Esophagus muscularis mucosa (tissue), 4 donors: ENCODE data around the gene ZNF622. TPM values are rescaled to one million over a fixed set of nuclear protein-coding genes. Genes with fewer than 3 reads are reported as not detected.

Experiments
- DNase-seq: peaks from one replicate; pipeline ENCODE4 v3.0.0-alpha.2; 2017; ENCODE audit errors: extremely low spot score
- H3K27ac ChIP-seq, 4 donors: fragments of 200-600 bp; sonication (generic); replicated peaks in 1 of 4; 1 replicate in 3 of 4; 2 replicates in 1 of 4; pipeline ENCODE4 v1.5.1; 2016 to 2019; ENCODE audit warnings: mild to moderate bottlenecking in 1 of 4
- H3K27me3 ChIP-seq, 4 donors: fragments of 200-600 bp; sonication (generic); one replicate each; pipeline versions ENCODE4 v1.5.1 to v1.6.0; 2016 to 2019
- H3K36me3 ChIP-seq, 4 donors: fragments of 200-600 bp; sonication (generic); one replicate each; pipeline ENCODE4 v1.5.1; 2016 to 2019
- H3K4me1 ChIP-seq, 4 donors: fragments of 200-600 bp; sonication (generic); one replicate each; pipeline ENCODE4 v1.5.1; 2016 to 2019
- H3K4me3 ChIP-seq, 4 donors: fragments of 200-600 bp; sonication (generic); 1 replicate in 2 of 4; 2 replicates in 2 of 4; pipeline ENCODE4 v1.5.1; 2016 to 2019; ENCODE audit warnings: mild to moderate bottlenecking in 4 of 4, moderate library complexity in 1 of 4
- H3K9me3 ChIP-seq, 4 donors: fragments of 200-600 bp; sonication (generic); 1 replicate in 3 of 4; 2 replicates in 1 of 4; pipeline ENCODE4 v1.5.1; 2016 to 2019
- CTCF ChIP-seq, 3 experiments: fragments of 200-600 bp in 2 of 3; fragments of 450-650 bp in 1 of 3; sonication (generic) in 2 of 3; IDR thresholded peaks; one replicate each; pipeline ENCODE4 v1.5.1; 2017 to 2019; ENCODE audit warnings: antibody characterized with exemption in 3 of 3, mild to moderate bottlenecking in 2 of 3, moderate library complexity in 1 of 3
- EP300 ChIP-seq: sonication (generic); formaldehyde crosslinking; IDR thresholded peaks from one replicate; pipeline ENCODE4 v1.6.1; 2017; ENCODE audit warnings: antibody characterized with exemption
- POLR2A ChIP-seq: fragments of 450-650 bp; IDR thresholded peaks from one replicate; pipeline ENCODE4 v1.6.1; 2017; ENCODE audit warnings: antibody characterized with exemption, moderate library complexity, mild to moderate bottlenecking, low read depth
- POLR2AphosphoS5 ChIP-seq, 2 donors: sonication (generic); formaldehyde crosslinking; IDR thresholded peaks; one replicate each; pipeline ENCODE4 v1.6.1; 2017; ENCODE audit warnings: antibody characterized with exemption in 2 of 2
- WGBS: methylation state at CpG from one replicate; pipeline ENCODE4 v1.1.5; 2018; 5-methylcytosine and 5-hydroxymethylcytosine counted together
- intact Hi-C: fragments of 100-400 bp; cut with DNase I; formaldehyde crosslinking; loops from one replicate; pipeline ENCODE4 v1.15.1; 2023
- total RNA-seq, 4 donors: library from RNA; depleted of rRNA; stranded (reverse); fragments of >200 nt; gene quantifications; one replicate each; pipeline versions ENCODE4 v1.1.0 to v1.2.1, GENCODE V29; 2016

ZNF622 gene
- total RNA-seq, 4 donors from 2014 or later = 25.3 to 31.7 (median 28.4) TPM

- intact Hi-C loops = no loop called here
- no peaks in the 10 kb centered on the region for H3K36me3 ChIP-seq
- TF ChIP-seq POLR2A = no peak
- TF ChIP-seq EP300 = no peak
- no peak for TF ChIP-seq POLR2AphosphoS5 (IDR thresholded peaks at IDR 0.05)
- TF ChIP-seq CTCF (IDR thresholded peaks at IDR 0.05) = no peak
- no peak overlapping the region for H3K4me3 ChIP-seq
- 89% methylated on average over 17 of the region's 17 CpGs for WGBS
- no peak for DNase-seq
- no peak overlapping the region for H3K27ac ChIP-seq
- H3K9me3 ChIP-seq = no peaks in the 10 kb centered on the region
- no peaks in the 10 kb centered on the region for H3K27me3 ChIP-seq
- peaks cover 6 to 15% (median 14%) of the 10 kb centered on the region in 4 donors for H3K4me1 ChIP-seq
These were observed 39.7 kb upstream of the ZNF622 start for GRCh38 chr5:16505140-16505891.

GRCh38 chr5:16504571-16504970 is 39.0 kb upstream of the ZNF622 start:
- H3K9me3 ChIP-seq = no peaks in the 10 kb centered on the region
- H3K27me3 ChIP-seq = no peaks in the 10 kb centered on the region
- no peak overlapping the region for H3K27ac ChIP-seq
- no peaks in the 10 kb centered on the region for H3K36me3 ChIP-seq
- TF ChIP-seq CTCF (IDR thresholded peaks at IDR 0.05) (no peak), EP300 (no peak), POLR2AphosphoS5 (IDR thresholded peaks at IDR 0.05) (no peak), POLR2A (no peak)
- 93% methylated on average over 10 of the region's 10 CpGs for WGBS
- no peak overlapping the region for H3K4me3 ChIP-seq
- peaks cover 9 to 15% (median 14%) of the 10 kb centered on the region in 4 donors for H3K4me1 ChIP-seq
- intact Hi-C loops = no loop called here
- no peak for DNase-seq

- no peak for DNase-seq
- Histone ChIP-seq H3K4me3 (no peak overlapping the region), H3K4me1 (peaks cover 0 to 9% (median 2%) of the 10 kb centered on the region in 4 donors), H3K9me3 (no peaks in the 10 kb centered on the region), H3K27ac (no peak overlapping the region), H3K36me3 (no peaks in the 10 kb centered on the region), H3K27me3 (no peaks in the 10 kb centered on the region)
- intact Hi-C loops = no loop called here
- TF ChIP-seq CTCF (IDR thresholded peaks at IDR 0.05) (no peak), EP300 (no peak), POLR2AphosphoS5 (IDR thresholded peaks at IDR 0.05) (no peak), POLR2A (no peak)
- WGBS = 74% methylated on average over 3 of the region's 3 CpGs
These were observed 37.3 kb upstream of the ZNF622 start for GRCh38 chr5:16502866-16503265.

GRCh38 chr5:16500024-16500423 is 34.4 kb upstream of the ZNF622 start:
- DNase-seq = no peak
- Histone ChIP-seq H3K27me3 (no peaks in the 10 kb centered on the region), H3K27ac (no peak overlapping the region), H3K4me3 (no peak overlapping the region), H3K9me3 (peaks cover 0 to 9% (median 3%) of the 10 kb centered on the region in 4 donors), H3K36me3 (no peaks in the 10 kb centered on the region), H3K4me1 (peaks cover 0 to 13% (median 0%) of the 10 kb centered on the region in 4 donors)
- WGBS = 89% methylated on average over 5 of the region's 5 CpGs
- TF ChIP-seq POLR2A = no peak
- TF ChIP-seq POLR2AphosphoS5 (IDR thresholded peaks at IDR 0.05) = no peak
- no peak for TF ChIP-seq EP300
- TF ChIP-seq CTCF (IDR thresholded peaks at IDR 0.05) = no peak
- intact Hi-C loops = no loop called here
